Activated naive CD8-positive, alpha-beta T cell treated with anti-CD3 and anti-CD28 coated beads, Interleukin-2, amount 50 U/mL, for 16 hours (primary cell): ENCODE measurements around the gene PCNX3.

Experiments
- DNase-seq: peaks from one replicate; pipeline ENCODE4 v3.0.0-alpha.2; 2020; ENCODE audit warnings: low read depth, low spot score

The PCNX3 gene

DNA sequence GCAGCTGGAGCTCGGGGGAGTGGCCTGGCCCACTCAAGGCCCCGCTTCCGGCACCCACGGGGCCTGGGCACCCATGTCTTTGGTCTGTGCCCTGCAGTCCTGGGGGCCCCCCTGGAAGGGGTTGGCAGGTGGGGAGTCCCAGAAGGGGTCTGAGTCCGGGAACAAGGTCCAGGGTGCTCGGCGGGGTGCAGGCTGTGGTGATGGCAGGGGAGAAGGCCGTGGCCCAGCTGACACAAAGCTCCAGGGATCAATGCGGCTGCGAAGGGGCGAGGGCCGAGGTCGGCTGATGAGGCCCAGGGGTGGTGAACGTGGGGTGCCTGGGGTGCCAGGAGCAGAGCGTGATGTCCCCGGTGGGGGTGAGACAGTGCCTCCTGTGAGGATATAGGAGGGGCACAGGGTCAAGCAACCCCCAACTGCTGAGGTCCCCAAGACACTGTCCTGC lies 17.3 kb upstream of the PCNX3 start:
- DNase-seq: no peak

DNA sequence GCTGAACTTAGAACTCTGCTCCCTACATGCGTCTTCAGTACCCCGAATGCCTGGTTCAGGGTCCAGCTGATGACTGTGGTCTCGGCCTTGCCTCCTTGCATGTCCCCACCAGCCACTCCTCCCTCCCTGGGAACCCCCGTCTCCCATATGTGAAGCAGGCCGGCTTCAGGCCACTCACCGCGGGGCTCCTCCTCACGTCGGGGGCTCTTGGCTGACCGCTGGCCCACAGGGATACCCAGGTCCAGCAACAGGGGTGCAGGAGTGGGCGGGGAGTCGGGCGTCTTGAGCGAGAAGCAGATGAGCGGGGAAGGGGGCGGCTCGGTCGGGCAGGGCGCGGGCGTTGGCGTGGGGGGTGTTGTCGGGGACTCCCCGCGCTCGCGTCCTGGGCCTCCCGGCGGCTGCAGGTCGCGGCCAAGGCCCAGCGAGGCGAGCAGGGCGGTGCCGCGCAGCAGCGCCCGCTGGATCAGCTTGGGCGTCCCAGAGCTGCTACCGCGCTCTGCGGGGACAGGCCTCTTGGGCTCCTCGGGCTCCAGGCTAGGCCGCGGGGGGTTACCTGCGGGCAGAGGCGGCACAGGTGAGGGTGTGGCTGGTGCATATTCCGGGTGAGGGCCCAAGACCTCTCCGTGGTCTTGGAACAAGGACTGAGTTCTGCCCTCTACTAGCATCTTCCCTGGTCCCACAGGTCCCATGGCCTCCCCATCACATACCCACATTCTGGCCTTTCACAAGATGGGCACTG lies 16.2 kb upstream of the PCNX3 start:
- DNase-seq: no peak

DNA sequence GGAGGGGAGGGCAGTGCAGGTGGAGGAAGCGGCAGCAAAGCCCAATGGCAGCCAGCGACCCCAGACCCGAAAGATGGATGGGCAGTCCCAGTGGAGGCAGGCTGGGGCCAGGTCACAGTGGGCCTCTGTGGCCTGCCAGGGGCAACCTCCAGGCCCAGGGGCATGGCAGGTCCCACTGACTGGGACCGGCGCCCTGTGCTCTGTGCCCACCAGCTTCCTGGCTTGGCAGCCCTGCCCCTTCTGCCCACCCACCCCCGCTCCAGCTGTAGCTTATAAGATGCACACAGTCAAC lies 15.7 kb upstream of the PCNX3 start:
- no peak for DNase-seq

DNA sequence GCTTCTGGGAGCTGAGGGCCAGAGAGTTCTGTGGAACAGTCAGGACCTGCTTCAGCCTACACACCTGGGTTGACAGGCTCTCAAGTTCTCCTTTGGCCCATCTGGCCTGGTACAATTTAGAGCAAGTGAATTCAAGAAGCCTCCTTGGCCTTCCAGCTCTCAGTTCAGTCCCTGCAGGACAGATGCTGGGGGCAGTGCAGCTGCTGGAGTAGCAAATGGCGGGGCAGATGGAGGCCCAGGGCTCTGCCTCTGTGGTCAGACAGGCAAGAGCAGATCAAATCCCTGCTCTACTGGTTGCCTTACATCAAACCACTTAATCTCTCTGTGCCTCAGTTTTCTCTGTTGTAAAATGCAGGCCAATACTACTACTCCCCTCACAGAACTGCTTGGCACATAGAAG lies 11.3 kb upstream of the PCNX3 start:
- no peak for DNase-seq

DNA sequence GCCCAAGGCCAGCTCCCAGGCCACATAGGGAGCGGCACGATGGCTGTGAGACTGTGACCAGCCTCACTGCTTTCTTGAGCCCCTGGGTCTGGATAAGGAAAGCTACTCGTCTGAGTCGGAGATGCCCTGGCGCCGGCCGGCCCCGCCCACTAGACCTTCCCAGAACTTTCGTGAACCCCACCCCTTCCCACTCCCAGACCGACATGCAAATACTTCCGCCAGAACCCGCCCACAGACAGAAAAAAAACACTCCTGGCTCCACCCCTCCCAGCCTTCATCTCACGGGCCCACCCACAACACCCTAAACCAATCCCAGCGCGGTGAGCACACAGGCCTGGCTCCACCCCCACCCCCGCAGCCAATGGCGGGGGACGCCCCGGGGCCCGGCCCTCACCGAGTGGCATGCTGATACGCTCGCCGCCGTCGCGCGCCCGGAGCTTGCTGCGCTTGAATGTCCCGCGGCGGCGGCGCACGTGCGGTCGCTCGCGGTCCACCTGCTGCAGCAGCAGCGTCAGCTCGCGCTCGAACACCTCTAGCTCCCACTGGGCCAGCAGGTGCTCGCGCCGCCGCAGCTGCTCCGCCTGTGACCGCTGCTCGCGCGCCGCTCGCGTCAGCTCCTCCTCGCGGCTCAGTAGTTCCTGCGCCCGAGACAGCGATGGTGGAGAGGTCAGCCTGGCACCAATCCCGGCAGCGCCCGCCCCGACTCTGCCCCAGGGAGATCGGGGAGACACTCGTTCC lies 8.5 kb upstream of the PCNX3 start:
- DNase-seq: no peak

DNA sequence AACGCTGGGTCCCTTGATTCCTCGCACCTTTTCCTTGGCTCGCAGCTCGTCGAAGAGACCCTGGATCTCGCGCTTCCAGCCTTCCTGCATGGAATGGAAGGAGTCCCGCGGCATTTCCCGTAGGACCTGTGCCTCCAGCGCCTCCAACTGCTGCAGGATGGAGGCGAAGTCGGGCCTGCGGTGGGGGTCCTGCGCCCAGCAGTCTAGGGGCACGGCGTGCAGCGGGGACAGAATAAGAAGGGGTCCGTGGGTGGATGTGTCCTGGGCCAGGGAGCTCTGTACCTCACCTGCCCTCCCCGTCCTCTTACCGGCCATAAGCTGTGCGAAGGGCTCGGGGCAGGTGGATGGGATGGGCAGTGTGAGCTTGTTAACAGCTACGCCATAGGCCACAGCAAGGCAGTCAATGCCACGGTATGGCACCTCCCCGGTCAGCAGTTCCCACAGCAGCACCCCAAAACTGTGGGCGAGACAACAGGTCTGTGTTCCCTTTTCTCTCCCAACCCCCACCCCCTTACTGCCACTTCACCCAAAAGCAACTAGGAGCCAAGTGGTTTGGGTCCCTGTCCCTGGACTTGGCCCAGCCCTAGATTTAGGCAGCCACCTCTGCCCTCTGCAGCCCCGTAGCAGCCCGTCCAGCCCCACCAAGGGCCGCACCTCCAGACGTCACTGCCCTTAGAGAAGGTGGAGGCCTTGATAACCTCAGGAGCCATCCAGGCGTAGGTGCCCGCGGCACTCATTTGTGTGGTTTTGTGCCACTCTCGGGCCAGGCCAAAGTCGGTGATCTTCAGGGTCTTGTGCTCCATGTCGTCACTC lies 7.8 kb upstream of the PCNX3 start:
- no peak for DNase-seq

DNA sequence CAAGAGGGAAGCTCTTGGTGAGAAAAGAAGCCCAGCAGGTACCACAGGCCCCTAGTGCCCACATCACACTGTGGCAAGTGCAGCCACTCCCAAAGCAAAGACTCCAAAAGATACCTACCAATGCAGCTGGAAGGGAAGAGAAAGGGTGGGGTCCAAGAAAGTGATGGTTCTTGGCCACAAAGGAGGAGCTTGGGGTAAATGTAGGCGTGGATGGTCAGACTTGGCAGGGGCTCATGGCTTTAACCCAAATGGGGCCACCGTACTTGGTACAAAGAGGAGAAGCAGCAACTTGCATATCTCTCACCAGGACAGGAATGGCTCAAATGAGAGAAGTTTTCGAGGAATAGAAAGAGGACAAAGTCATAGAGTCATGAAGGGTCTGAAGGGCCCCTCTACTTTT lies 6.3 kb upstream of the PCNX3 start:
- no peak for DNase-seq

DNA sequence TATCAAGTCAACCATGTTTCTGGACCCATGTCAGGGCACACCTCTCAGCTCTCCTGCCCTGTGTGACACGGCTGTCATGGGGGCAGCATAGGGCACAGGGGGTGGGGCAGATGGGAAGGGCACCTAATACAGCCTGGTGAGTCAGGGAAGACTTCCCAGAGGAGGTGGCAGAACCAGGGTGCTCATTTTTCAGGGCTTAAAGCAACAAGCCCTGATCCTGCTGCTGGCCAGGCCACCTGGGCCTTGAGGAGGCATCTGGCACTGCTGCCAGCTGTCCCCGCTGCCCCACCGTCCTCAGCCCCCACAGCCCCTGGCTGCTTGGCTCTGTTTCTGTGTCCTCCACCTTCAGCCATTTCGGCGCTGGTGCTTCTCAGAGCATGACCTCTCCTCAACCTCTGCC lies 5.9 kb upstream of the PCNX3 start:
- no peak for DNase-seq

DNA sequence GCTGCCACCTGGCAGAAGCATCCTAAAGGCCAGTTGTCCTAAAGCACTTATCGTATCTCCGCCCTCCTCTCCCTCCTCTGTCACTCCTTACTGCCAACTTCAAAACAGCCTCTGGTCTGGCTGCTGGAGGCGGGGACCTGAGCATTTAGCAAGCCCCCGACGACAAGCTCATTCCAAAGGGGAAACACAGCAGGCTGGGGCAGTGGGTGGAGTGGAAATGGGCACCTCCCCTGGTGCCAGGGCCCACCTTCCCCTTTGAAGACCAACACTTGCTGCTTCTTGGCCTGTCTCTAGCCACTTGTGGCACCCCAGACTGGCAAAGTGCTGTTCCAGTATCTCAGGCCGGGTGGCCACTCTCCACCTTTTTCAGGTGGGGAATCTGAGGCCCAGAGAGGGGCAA lies 5.2 kb upstream of the PCNX3 start:
- no peak for DNase-seq

DNA sequence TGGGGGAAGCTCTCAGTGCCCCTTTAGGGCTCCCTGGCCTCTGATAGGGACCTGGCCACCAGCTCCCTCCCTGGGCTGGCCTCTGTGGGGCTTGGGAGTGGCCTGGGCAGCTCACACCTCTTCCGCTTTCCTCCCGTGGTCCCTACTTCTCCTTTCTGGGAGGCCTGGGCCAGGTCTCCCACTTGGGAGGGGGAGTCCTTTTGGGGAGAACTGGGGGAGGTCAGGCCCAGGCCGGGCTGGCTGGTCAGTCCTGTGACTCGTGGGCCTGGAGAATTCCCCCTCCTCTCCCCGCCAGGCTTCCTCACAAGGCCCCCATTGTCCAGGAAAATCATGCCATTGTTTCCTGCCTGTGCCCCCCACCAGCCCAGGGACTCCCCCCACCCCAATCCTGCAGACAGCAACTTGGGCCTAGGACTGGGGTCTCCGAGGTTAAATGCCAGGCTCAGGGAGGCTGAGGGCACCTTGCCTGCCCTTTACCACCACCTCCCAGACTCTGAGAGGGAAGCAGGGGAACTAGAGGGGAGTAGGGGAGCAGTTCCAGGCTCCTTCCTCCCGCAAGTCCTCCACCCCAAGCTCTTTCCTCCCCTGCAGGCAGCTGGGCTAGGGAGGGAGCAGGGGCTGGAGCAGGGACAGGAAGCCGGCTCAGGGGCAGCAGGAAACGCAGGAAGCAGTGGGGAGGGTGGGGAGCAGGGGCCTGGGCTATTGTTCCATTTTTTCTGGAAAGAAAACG lies 4.4 kb upstream of the PCNX3 start:
- DNase-seq: no peak

DNA sequence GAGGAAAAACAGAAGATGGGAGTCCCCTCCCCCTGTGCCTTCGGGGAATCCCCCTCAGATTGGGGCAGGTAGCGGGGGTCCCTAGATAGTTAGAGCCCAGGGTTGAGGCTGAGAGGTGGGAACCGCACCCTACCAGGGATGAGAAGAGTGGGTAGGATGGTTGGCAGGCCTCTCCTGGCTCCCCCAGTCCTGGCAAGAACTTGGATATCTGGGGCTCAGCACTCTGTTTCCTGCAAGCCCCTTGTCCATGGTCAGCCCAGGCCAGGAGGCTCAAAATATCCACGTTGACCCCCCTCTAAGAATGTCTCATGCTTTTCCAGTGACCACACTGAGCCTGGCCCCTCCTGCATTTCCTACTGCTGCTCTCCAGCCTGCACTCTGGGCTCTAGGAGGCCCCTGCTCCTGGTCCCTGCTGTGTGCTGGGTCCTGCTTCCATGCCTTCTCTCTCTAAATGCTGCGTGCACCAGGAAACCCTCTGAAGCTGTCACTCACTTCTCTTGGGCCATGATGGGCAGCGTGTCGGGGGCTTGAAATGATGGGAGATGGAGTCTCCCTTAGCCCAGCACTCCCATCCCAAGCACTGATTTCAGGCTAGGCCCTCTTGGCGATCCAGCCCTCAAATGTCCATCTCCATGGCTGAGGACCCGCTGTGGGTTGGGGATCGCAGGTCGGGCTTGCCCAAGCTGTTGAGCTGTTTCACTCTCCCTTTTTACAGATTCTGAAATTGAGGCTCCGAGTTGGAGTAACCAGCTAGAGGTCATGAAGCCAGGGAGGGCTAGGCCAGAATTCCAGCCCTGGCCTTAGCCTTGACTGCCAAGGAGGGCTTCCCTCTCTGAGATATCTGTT lies 3.6 kb upstream of the PCNX3 start:
- no peak for DNase-seq

DNA sequence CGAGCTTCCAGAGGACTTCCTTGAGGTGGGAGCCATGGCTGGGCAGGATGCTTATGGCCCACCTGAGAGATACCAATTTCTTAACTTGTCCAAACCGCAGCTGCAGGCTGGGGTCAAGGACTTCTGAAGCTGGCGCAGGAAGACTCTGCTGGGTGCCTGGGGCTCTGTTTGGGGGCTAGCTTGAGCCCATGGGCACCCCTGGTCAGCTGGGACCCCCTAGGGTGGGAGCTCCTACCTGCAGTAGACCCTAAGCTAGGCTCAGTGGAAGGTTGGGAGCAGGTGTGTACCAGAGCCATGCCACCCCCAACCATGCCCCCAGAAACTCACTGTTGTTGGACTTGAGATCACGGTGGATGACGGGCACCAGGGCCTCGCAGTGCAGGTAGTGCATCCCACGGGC lies 2.9 kb upstream of the PCNX3 start:
- no peak for DNase-seq

DNA sequence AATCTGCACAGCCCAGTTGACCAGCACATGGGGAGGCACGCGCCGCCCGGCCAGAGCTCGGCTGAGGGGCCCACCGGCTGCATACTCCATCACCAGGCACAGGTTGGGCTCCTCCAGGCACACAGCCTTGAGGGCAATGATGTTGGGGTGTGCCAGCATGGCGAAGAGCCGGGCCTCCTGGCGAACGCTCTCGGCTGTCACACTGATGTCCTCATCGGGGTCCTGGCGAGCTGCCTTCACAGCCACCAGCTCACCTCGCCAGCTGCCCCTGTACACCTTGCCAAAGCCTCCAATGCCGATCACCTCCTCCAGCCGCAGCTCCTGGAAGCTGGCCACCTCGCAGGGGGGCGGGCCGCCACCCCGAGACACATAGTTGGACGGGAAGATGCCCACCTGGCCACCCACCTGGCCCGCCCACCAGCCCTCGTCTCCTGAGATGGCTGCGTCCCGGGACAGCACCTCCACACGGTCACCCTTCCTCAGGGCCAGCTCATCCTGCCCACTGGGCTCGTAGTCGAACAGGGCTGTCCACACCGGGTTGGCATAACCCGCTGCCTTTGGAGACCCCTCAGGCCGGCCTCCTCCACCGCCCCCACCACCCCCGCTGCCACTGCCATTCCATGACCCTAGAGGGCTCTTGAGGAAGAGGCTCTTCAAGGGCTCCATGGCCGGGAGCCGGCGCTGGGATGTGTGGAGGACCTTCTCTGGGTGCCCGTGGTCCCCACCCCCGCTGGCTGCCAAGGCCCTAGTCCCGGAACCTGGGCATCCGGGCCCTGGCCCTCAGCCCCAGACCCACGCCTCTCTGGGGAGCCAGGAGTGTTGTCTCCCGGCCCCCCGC lies 2.3 kb upstream of the PCNX3 start:
- DNase-seq: no peak

DNA sequence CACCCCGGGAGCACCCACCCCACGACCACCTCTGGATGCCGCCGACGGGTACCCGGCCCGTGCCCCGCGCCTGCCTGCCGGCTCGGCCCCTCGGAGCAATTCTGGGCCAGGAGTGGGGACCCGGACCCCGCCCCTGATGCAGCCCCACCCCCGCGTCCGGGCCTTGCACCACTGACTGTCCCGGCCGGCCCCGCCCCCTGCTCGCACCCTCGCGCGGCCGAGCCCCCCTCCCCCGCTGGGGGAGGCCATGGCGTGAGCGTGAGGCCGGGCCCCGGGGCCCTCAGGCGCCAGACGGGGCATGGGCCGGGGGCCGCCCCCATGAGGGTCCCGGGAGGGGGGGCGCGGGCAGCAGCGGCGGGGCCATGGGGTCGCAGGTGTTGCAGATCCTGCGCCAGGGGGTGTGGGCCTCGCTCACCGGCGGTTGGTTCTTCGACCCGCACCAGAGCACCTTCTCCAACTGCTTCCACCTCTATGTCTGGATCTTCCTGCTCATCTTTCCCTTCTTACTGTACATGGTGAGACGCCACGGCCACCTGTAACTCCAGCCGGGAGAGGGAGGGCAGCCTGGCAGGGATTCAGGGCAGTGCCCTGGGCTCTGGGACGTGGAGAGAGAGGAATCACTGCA lies 486 bp downstream of the PCNX3 start:
- DNase-seq: no peak

DNA sequence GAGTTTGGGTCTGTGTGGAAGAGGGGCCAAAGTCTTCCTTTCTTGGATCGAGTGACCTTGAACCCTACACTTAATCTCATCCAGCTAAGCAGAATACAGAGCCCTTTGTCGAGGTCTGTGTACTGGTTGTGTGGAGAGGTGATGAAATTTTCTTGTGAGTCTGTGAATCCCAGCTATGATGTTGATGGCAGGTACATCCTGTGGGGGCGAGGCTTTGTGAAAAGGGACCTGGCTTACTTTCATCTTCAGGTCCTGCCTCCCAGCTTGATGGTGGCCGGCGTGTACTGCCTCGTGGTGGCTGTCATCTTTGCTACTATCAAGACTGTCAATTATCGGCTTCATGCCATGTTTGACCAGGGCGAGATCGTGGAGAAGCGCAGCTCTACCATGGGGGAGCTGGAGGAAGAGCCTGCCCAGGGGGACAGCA lies 1.0 kb downstream of the PCNX3 start:
- DNase-seq: no peak

DNA sequence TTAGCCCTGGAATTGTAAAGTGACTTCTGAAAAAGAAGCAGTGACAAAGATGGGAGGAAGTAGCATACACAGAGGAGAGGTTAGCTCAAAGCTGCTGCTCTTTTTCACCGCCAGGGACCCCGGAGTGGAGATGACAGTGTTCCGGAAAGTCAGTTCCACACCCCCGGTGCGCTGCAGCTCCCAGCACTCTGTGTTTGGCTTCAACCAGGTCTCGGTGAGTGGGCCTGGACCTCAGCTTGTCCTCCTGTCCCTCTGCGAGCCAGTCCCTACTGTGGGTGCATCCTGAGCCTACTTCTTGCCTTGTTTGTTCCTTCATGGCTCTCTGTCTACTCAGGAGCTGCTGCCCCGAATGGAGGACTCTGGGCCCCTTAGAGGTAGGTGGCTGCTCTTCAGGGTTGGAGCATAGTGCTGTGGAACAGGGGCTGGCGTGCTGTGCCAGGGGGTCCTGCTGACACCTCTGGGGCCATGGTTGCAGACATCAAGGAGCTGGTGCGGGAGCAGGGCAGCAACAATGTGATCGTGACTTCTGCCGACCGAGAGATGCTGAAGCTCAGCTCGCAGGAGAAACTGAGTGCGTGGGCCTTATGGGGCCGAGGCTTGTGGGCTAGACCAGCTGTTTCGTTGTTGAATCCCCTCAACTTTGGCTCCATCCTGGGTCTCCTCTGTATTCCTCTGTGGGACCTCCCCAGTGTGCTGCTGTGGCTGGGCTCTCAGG lies 1.7 kb downstream of the PCNX3 start:
- DNase-seq: no peak

DNA sequence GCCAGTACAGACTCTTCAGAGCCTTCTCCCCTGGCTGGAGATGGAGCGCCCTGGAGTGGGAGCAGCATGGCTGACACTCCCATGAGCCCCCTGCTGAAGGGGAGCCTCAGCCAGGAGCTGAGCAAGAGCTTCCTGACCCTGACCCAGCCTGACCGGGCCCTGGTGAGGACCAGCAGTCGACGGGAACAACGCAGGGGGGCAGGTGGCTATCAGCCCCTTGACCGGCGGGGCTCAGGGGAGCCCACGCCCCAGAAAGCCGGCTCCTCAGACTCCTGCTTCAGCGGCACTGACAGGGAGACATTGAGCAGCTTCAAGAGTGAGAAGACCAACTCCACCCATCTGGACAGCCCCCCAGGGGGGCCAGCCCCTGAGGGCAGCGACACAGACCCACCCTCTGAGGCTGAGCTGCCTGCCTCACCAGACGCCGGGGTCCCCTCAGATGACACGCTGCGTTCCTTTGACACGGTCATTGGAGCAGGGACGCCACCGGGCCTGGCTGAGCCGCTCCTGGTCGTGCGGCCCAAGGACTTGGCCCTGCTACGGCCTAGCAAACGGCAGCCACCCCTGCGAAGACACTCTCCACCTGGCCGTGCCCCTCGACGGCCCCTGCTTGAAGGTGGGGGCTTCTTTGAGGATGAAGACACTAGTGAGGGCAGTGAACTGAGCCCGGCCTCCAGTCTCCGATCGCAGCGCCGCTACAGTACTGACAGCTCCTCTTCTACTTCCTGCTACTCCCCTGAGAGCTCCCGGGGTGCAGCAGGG lies 2.6 kb downstream of the PCNX3 start:
- DNase-seq: no peak

DNA sequence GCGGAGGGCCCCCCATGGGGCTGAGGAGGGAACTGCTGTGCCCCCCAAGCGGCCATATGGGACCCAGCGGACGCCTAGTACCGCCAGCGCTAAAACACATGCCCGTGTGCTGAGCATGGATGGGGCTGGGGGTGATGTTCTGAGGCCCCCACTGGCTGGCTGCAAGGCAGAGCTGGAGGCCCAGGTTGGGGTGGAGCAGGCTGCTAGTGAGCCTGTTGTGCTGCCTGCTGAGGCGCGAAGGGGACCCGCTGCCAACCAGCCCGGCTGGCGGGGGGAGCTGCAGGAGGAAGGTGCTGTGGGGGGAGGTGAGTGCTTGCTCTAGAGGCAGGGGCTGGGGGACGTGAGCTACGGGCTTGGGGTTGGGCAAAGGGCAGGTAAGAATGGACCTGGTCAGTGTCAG lies 3.2 kb downstream of the PCNX3 start:
- no peak for DNase-seq
